Measurements from ENCODE around the gene LRRTM1.

Gene LRRTM1

DNA sequence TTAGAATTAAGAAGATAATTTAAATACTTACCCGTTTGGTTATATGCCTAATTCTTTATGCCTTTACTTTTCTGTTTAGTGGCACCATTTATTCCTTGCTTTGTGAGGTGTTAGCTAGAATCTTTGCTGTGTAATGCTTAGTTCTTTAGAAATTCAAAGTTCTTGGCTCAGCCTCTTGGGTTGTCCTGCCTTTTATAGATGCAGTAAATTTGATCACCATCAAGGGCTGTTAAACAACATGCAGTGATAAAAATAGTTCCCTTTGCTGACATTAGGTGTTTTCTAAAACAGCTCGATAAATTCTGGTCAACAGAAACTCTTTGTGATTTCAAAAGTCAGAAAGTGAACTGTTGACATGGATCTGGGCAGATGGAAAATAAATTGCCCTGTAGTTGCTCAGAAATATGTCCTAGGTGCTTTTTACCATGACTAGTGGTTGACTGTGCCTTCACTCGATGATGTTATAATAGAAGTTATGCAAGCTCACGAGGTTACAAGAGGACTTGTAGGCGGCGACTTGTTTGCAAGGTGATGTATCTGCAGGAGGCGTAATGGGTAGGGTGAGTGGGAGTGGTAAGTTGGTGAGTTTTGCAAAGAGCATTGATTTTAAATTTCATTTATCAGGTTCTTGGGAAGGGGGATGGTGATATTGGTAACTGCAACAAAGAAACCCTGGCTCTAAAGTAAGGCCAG, 52.1 kb downstream of the LRRTM1 start:
- TF ChIP-seq, protein P1, sequence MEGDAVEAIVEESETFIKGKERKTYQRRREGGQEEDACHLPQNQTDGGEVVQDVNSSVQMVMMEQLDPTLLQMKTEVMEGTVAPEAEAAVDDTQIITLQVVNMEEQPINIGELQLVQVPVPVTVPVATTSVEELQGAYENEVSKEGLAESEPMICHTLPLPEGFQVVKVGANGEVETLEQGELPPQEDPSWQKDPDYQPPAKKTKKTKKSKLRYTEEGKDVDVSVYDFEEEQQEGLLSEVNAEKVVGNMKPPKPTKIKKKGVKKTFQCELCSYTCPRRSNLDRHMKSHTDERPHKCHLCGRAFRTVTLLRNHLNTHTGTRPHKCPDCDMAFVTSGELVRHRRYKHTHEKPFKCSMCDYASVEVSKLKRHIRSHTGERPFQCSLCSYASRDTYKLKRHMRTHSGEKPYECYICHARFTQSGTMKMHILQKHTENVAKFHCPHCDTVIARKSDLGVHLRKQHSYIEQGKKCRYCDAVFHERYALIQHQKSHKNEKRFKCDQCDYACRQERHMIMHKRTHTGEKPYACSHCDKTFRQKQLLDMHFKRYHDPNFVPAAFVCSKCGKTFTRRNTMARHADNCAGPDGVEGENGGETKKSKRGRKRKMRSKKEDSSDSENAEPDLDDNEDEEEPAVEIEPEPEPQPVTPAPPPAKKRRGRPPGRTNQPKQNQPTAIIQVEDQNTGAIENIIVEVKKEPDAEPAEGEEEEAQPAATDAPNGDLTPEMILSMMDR (IDR thresholded peaks at IDR 0.05; ENCODE audit: unreplicated experiment in 3 of 3), result no peak
- no peaks in the 10 kb centered on the region for H3K9me3 Mint-ChIP-seq
- H3K4me1 Mint-ChIP-seq, result no peaks in the 10 kb centered on the region
- no peak overlapping the region for H3K27ac Mint-ChIP-seq
- no peaks in the 10 kb centered on the region for H3K27me3 Mint-ChIP-seq (ENCODE audit: low read depth)
- no peaks in the 10 kb centered on the region for H3K36me3 Mint-ChIP-seq (ENCODE audit: low read depth)
- H3K4me3 Mint-ChIP-seq, result no peak overlapping the region
